ENCODE results near the gene JMJD1C.

JMJD1C gene

DNA sequence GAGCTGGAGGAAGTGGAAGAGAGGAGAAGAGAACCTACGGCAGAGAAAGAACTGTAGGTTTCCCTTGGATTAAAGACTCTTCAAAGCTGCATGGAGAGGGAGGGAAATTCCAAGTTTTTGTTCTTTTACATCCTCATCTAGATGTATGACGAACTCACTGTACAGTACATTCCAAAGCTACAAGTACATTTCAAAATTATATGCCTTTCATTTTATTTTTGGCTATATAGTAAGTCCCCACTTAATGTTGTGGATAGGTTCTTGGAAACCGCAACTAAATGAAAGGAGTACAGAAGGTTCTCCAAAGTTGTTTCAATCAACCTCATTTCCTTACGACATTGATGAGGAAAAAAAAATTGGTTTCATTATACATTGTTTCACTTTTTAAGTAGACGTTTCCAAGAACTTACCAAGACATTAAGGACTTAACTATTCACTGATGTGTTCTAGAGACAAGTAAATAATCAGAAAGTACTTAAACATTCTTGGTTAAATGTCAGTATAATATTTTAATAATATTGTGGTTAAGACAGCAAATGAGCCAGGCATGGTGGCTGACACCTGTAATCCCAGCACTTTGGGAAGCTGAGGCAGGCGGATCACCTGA, 16.1 kb upstream of the JMJD1C start:
- no peak for DNase-seq

- DNase-seq: no peak
These were observed 14.5 kb upstream of the JMJD1C start for GRCh38 chr10:63480237-63480636.

DNA sequence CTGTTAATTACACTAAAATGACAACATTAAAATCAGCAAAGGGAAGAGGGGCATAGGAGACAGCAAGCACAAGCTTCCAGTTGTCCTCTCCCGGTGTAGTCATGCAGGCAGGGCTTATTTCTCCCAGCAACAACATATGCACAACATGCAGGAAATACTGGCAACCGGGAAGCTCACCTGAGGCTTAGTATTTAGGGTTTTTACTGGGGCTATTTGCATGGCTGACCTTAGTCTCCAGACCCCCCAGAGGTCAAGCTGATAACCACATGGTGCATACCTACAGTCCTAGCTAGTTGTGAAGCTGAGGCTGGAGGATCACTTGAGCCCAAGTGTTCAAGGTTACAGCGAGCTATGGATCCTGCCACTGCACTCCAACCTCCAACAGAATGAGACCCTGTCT, 12.8 kb upstream of the JMJD1C start:
- no peak for DNase-seq

DNA sequence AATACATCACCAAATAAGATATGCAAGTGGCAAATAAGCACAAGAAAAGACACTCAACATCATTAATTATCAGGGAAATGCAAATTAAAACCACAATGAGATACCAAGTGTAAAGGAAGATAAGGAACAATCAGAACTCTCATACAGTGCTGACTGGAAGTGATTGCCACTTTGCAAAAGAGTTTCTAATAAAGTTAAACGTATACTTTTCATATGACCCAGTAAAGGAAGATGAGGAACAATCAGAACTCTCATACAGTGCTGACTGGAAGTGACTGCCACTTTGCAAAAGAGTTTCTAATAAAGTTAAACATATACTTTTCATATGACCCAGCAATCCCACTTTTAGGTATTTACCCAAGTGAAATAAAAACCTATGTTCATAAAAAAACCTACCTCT, 12.2 kb upstream of the JMJD1C start:
- DNase-seq: no peak

DNA sequence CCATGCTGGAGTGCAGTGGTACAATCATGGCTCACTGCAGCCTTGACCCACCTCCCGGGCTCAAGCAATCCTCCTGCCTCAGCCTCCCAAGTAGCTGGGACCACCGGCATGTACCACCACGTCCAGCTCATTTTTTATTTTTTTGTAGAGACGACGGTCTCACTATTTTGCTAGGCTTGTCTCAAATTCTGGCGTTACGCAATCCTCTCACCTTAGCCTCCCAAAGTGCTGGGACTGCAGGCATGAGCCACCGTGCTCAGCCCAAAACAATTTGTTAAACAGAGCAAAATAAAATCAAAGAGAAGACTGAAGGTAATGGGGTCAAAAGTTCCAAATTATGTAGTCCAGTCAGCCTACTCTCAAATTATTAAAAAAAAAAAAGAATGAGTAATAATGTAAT, 8.7 kb upstream of the JMJD1C start:
- no peak for DNase-seq

DNA sequence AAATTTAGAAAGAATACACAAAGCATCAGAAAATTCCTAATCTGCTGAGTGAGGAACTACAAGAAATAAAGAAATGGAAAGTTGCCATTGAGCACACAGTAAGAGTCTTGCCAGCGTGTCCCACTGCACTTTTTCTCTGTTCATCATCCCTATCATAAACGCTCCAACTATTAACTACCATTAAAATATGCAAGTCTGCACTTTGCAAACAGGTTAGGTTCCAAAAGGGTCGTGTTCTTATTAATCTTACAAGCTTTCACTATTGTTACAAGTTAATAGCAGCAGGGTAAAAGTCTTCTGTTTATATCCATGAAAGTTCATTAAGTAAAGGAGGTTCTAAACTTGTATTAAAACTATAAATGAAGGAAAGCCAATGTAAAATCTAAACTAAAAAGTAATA, 5.2 kb upstream of the JMJD1C start:
- DNase-seq: no peak

DNA sequence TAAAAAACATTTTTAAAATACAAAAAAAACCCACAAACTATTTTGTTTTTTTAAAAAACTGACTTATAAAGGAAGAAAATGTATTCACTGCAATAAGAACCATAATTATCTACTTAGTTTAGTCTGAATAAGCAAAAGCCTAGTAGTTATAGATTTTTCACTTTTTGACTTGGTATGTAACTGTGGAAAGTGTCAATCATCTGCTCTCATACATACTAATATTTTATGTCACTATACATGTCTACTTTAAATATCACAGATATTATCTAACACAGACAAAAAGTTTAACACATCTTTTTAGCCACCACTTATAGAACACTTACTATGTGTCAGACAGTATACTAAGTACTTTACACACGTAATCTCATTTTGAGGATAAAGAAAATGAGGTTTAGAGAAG, 3.2 kb upstream of the JMJD1C start:
- no peak for DNase-seq

DNA sequence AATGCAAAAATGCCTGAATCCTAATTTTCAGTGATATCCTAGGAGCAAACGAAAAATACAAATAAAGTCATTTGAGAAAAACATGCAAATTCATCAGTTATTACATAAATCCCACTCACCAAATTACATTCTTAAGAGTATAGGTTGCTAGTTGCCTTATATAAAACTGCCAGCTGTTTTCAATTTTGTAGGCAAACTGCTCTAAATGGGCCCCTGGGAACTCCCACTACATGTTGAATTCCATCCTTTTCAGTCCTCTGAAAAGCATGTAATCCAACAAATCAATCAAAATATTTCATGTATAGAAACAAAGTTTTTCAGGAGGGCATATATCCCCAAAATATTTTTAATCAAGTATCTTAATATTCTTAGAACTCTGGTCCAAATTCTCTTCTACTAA, 2.1 kb upstream of the JMJD1C start:
- DNase-seq: no peak

- peak in 38 of 51 donors; percentile 7 to 78 (median 52) for DNase-seq
These were observed 563 bp upstream of the JMJD1C start for GRCh38 chr10:63466144-63466935.

DNA sequence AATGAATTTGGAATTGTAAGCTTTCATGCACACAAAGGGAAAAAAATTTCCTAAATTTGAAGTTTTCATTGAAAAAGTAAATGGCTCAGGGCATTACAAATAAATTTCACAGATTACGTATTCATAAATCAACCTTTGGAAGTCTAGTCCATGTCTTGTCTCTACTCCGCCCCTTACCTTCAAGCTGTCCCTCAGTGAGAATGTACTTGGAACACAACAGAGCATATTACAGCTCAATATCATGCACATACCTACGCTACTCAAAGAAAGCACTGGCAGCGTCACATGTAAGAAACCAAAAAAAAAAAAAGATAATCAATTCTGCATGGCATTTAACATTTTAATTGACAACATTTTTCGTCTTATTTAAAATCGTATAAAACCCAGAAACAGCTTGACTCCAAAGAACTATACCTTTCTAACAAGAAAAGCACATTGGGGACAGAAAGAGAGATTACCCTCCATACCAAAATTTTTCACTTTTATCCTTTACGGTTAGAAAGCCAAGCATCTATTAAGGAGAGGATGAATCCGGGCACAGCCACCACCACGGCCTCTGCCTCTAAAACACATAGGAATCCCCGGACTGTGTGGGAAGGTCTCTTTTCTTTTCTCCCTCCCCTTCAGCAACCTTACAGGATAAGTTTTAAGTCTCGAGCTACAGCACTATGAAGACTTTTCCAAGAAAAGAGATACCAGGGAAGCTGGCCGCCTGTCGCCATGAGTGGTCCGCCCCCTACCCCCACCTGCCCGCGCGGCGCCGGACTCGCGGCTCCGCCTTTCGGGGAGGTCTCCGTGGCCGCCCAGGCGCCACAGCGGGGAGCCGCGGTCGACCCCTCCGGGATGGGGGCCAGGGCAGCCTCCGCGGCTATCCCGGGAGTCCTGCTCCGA, 1.1 kb downstream of the JMJD1C start:
- DNase-seq: peak in 15 of 51 donors; percentile 18 to 78 (median 45)

- no peak for DNase-seq
These were observed 3.3 kb downstream of the JMJD1C start for GRCh38 chr10:63462442-63462841.

DNA sequence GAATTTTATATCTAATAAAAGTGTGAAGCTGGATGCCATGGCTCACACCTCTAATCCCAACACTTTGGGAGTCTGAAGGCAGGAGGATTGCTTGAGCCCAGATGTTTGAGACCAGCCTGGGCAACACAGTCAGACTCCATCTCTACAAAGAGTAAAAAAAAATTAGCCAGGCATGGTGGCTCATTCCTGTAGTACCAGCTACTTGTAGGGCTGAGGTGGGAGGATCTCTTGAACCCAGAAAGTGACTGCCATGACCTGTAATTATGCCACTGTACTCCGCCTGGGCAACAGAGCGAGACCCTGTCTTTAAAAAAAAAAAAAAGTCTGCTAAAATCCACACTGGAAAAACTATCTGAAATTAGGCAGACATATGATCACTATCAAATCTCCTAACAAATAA, 7.6 kb downstream of the JMJD1C start:
- DNase-seq: no peak

DNA sequence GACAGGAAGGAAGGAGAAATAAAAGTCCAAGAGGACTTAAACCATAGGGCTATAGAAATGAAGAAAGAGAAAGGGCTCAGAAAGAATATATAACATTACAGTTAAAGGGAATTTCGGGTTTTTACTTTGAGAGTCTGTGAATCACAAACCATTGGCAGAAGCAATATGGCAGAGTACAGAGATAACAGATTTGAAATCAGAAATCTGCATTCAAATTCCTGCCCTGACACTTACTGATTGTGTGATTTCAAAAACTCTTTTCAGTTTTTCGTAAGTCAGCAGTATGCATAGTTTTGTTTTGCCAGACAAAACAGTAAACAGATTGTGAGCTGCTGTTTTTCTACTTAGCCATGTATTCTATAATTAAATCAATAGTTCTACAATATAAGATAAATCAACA, 8.2 kb downstream of the JMJD1C start:
- no peak for DNase-seq

DNA sequence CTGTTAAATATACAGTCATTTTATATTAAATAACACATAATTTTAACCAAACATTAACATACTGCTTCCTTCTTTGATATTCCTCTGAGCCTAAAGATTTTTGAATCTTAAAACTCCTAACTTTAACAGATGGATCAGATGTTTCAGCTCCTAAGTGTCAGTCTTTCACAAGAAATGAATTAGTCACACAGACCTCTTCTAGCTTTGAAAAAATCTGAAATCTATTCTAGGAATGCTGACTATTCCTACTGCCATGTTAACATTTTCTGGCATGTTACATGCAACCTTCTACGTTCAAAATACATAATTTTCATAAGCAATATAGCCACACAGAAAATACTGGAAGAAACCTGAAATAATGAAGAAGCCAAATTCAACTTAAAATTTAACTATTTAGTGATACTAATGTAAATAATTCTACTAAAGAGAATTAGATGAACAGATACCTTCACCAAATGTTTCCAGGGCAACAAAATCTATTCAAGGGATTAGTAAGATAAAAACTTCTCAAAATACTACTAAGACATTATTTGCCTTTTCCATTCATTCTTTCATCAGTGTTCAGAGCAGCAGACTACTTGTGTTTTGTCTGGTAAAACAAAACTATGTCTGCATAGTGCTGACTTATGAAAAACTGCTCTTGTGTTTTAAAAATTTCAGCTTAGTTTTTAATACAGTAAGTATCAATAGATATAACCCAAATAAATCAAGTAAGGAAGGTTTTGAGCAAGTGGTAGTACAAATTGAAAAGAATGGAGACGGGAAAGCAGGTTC, 9.2 kb downstream of the JMJD1C start:
- DNase-seq: no peak

GRCh38 chr10:63455507-63455906, 10.3 kb downstream of the JMJD1C start:
- DNase-seq: no peak

- no peak for DNase-seq
These were observed 11.1 kb downstream of the JMJD1C start for GRCh38 chr10:63454631-63455030.

DNA sequence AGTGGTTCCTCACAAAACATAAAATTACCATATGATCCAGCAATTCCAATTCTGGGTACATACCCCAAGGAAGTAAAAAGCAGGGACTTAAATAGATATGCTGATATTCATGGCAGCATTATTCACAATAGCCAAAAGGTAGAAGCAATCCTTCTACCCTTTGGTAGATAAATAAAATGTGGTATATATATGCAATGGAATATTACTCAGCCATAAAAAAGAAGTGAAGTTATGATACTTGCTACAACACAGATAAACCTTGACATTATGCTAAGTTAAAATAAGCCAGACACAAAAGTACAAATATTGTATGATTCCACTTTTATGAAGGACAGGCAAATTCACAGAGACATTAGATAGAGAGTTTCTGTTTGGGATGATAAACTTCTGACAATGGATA, 13.3 kb downstream of the JMJD1C start:
- DNase-seq: no peak

- DNase-seq: no peak
These were observed 18.9 kb downstream of the JMJD1C start for GRCh38 chr10:63446716-63447440.

DNA sequence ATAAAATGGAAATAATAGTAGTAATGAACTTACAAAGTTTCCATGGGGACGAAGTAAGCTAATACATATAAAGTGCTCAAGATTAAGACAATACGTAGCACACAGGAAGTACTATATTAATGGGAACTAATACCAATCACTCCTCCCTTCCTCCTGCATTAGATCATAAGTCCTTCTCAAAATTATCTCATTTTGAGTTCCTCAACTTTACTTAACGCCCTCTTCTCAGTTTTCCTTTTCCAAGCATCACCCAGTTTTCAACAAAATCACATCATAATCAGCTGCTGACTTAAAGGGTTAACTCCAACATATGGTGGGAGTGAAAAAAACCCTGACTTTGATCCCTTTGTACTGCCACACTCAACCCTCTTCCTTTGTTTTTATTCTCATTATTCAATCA, 24.4 kb downstream of the JMJD1C start:
- no peak for DNase-seq

DNA sequence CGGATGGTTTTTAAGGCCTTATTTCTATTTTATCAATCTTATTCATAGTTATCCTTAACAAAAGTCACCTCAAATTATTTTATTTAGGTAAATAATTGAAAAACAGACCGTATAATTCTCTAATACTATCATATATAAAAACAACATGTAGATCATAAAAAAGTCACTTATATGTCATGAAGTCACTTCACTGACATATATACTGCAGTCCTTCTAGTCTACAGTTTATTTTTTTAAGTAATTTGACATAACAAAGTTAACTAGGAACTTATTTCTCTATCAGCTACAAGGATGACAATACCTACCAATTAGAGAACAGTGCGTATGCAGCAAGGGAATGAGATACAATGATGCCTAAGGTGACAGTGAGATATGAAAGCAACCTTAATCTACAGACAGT, 26.2 kb downstream of the JMJD1C start:
- DNase-seq: no peak
